Peyer's patch (tissue), 4 donors: ENCODE data around the gene FEZ2. TPM values are rescaled to one million over a fixed set of nuclear protein-coding genes. Genes with fewer than 3 reads are reported as not detected.

Experiments used
- DNase-seq, 3 donors: peaks; one replicate each; pipeline ENCODE4 v3.0.0-alpha.2; 2017 to 2019
- H3K27ac ChIP-seq, 4 donors: fragments of 200-600 bp; sonication (generic); one replicate each; pipeline ENCODE4 v1.5.1; 2016 to 2019
- H3K27me3 ChIP-seq, 2 donors: fragments of 200-600 bp; sonication (generic); one replicate each; pipeline ENCODE4 v1.5.1; 2019
- H3K36me3 ChIP-seq, 3 donors: fragments of 200-600 bp; sonication (generic); one replicate each; pipeline ENCODE4 v1.5.1; 2016 to 2019
- H3K4me1 ChIP-seq, 4 donors: fragments of 200-600 bp; sonication (generic); one replicate each; pipeline ENCODE4 v1.5.1; 2016 to 2019
- H3K4me3 ChIP-seq, 4 donors: fragments of 200-600 bp; sonication (generic); 1 replicate in 3 of 4; 2 replicates in 1 of 4; pipeline ENCODE4 v1.5.1; 2016 to 2019; ENCODE audit warnings: mild to moderate bottlenecking in 1 of 4
- H3K9me3 ChIP-seq, 4 donors: fragments of 200-600 bp; sonication (generic); one replicate each; pipeline ENCODE4 v1.5.1; 2016 to 2019; ENCODE audit warnings: mild to moderate bottlenecking in 1 of 4
- POLR2A ChIP-seq, 2 donors: fragments of 450-650 bp; IDR thresholded peaks; one replicate each; pipeline ENCODE4 v1.5.1; 2017; ENCODE audit warnings: antibody characterized with exemption in 2 of 2, mild to moderate bottlenecking in 2 of 2, moderate library complexity in 2 of 2
- total RNA-seq, 4 donors: library from RNA; depleted of rRNA; stranded (reverse); fragments of >200 nt; gene quantifications; one replicate each; pipeline ENCODE4 v1.1.0, GENCODE V29; 2016
- TF ChIP-seq, protein P1 (sequence below), 6 experiments: fragments of 450-650 bp in 4 of 6; fragments of 200-600 bp in 2 of 6; sonication (generic) in 1 of 6; IDR thresholded peaks; one replicate each; pipeline ENCODE4 v1.5.1; 2017 to 2019; ENCODE audit warnings: antibody characterized with exemption in 6 of 6, mild to moderate bottlenecking in 3 of 6, moderate library complexity in 1 of 6

FEZ2 gene
- total RNA-seq, 4 donors from 2014 or later = 53.4 to 97.4 (median 64.4) TPM

DNA sequence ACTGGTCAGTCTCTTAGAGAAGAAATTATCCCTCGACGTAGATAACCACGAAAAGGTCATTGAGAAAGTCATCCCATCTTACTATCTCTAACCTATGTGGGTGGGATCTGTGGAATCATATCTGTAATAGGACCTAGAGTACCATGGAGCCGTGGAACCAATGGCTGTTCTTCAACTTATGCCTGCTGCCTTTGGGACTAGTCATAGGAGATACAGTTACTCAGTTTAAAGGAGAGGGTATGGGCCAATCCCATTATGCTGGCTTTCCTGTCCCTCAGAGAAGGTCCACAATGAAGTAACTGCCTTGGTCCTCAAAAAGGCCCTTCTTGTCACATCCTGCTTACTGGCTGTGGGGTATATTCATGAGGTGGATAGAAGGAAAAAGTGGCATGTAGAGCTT is 77.5 kb downstream of the FEZ2 start:
- no peak for DNase-seq
- Histone ChIP-seq H3K27me3 (no peaks in the 10 kb centered on the region), H3K27ac (no peak overlapping the region), H3K4me3 (no peak overlapping the region), H3K36me3 (peaks cover 0 to 51% (median 0%) of the 10 kb centered on the region in 3 donors), H3K9me3 (no peaks in the 10 kb centered on the region), H3K4me1 (no peaks in the 10 kb centered on the region)
- no peak for TF ChIP-seq POLR2A (IDR thresholded peaks at IDR 0.05)
- TF ChIP-seq, protein P1, sequence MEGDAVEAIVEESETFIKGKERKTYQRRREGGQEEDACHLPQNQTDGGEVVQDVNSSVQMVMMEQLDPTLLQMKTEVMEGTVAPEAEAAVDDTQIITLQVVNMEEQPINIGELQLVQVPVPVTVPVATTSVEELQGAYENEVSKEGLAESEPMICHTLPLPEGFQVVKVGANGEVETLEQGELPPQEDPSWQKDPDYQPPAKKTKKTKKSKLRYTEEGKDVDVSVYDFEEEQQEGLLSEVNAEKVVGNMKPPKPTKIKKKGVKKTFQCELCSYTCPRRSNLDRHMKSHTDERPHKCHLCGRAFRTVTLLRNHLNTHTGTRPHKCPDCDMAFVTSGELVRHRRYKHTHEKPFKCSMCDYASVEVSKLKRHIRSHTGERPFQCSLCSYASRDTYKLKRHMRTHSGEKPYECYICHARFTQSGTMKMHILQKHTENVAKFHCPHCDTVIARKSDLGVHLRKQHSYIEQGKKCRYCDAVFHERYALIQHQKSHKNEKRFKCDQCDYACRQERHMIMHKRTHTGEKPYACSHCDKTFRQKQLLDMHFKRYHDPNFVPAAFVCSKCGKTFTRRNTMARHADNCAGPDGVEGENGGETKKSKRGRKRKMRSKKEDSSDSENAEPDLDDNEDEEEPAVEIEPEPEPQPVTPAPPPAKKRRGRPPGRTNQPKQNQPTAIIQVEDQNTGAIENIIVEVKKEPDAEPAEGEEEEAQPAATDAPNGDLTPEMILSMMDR (IDR thresholded peaks at IDR 0.05) = no peak

DNA sequence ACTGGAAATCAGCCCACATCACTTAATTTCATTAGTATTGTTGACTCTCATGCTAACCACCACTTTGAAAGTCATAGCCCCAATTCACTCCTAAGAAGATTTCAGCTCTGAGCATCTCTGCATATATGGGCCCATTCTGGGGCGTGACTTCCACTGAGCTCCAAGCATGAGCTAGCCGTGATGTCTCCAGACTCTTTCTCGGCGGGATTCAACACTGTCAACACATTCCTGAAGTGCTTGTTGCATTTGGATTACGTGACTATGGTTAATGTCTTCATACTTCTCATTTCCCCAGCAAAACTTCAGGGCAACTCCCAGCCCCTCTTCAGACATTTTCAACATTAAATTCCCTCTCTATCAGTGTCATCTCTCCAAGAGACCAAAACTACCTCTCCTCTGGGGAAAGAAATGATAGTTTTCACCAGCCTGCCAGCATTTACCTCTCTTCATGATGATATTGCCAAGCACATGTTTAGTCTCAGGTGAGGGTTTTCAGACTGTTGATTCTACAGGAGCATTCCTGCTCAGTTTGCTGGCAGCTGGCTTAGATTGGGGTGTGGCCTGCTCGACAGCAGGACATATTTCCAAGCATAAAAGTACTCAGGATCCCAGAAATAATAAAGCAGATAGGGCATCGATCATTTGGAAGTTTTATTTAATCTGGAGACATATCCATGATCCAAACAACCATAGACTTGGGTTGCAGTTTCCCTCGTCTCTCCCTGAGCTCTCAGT is 81.7 kb downstream of the FEZ2 start:
- Histone ChIP-seq H3K27ac (no peak overlapping the region), H3K36me3 (peaks cover 0 to 65% (median 0%) of the 10 kb centered on the region in 3 donors), H3K4me3 (no peak overlapping the region), H3K4me1 (no peaks in the 10 kb centered on the region), H3K9me3 (no peaks in the 10 kb centered on the region), H3K27me3 (no peaks in the 10 kb centered on the region)
- no peak for DNase-seq
- TF ChIP-seq, protein P1 (IDR thresholded peaks at IDR 0.05) = no peak

DNA sequence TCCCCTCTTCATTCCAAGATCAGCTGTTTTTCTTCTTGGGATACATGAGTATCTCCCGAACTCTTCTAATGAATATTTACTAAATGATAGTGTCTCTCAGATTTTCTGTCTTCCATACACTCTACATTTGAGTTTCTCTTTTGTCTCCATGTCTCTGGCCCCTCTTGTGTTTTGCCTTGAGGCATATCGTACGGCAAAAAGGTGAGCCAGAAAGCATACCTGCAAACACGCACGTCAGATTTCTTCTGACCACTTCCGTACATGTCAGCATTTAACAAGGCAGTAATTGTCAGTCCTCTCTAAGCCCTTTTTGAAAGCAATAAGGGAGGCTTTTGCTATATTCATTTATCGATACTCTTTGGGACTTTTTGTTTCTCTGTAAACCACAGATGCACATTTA is 82.4 kb downstream of the FEZ2 start:
- TF ChIP-seq, protein P1 (IDR thresholded peaks at IDR 0.05) = no peak
- no peak for TF ChIP-seq POLR2A (IDR thresholded peaks at IDR 0.05)
- no peak overlapping the region for H3K27ac ChIP-seq
- H3K36me3 ChIP-seq = peaks cover 0 to 65% (median 0%) of the 10 kb centered on the region in 3 donors
- no peaks in the 10 kb centered on the region for H3K9me3 ChIP-seq
- H3K4me3 ChIP-seq = no peak overlapping the region
- DNase-seq = no peak
- no peaks in the 10 kb centered on the region for H3K27me3 ChIP-seq
- H3K4me1 ChIP-seq = no peaks in the 10 kb centered on the region

DNA sequence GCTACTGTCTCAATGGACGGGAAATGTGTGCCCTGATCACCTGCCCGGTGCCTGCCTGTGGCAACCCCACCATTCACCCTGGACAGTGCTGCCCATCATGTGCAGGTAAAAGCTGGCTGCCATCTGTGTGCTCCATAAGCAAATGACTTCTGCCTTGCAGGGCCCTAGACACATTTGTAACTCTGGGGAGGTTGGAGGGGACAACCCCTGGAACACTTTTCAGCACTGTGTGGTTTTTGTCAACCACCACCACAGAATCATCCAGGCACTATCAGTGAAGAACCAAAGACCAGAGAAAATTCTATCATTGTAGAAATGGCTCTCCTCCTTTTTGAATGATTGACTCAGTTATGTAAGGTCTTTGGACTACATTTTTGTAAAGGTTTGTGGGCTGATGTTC is 84.3 kb downstream of the FEZ2 start:
- no peak for DNase-seq
- Histone ChIP-seq H3K36me3 (peaks cover 0 to 59% (median 0%) of the 10 kb centered on the region in 3 donors), H3K27ac (no peak overlapping the region), H3K9me3 (no peaks in the 10 kb centered on the region), H3K4me1 (no peaks in the 10 kb centered on the region), H3K4me3 (no peak overlapping the region), H3K27me3 (no peaks in the 10 kb centered on the region)
- TF ChIP-seq, protein P1 (IDR thresholded peaks at IDR 0.05) = no peak
- no peak for TF ChIP-seq POLR2A (IDR thresholded peaks at IDR 0.05)

DNA sequence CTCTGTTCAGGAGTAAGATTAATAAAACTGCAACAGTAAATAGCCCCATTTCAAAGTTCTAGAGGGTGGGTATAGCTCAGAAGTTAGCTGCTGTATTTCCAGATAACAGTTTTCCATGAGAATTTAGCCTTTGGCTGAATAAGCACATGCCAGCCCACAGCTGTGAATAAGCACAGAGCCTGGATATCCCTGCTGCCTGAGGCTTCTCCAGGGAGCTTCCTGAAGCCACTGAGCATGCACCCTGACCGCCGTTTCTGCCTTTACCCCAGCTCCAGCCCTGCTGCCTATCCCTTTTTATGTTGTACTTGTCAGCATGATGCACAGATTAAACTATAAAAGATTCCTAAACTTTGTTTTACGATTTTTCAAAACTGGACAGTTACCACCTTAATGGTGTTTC is 85.3 kb downstream of the FEZ2 start:
- H3K36me3 ChIP-seq = peaks cover 0 to 56% (median 0%) of the 10 kb centered on the region in 3 donors
- H3K9me3 ChIP-seq = no peaks in the 10 kb centered on the region
- no peaks in the 10 kb centered on the region for H3K27me3 ChIP-seq
- H3K27ac ChIP-seq = no peak overlapping the region
- H3K4me1 ChIP-seq = no peaks in the 10 kb centered on the region
- H3K4me3 ChIP-seq = no peak overlapping the region
- DNase-seq = no peak
- TF ChIP-seq POLR2A (IDR thresholded peaks at IDR 0.05) = no peak
- TF ChIP-seq, protein P1 (IDR thresholded peaks at IDR 0.05) = no peak
